ENCODE measurements around the gene ABO. TPM values are rescaled to one million over a fixed set of nuclear protein-coding genes. Genes with fewer than 3 reads are reported as not detected.

Gene ABO
- total RNA-seq, 1 experiment from 2014 or later, result 0.15 TPM

GRCh38 chr9:133307301-133307700 is 32.3 kb upstream of the ABO start (continued):
- TF ChIP-seq ATF6 (CRISPR knock-in tag; IDR thresholded peaks at IDR 0.05) (no peak), ARID4B (CRISPR knock-in tag; IDR thresholded peaks at IDR 0.05; ENCODE audit: borderline replicate concordance) (no peak), PRDM15 (CRISPR knock-in tag; IDR thresholded peaks at IDR 0.05) (no peak)

- peaks cover 14% of the 10 kb centered on the region for H3K9me3 Mint-ChIP-seq
- peaks cover 8% of the 10 kb centered on the region for H3K36me3 Mint-ChIP-seq
- DNase-seq (ENCODE audit: low spot score) (no peak), ATAC-seq (no peak)
- no peaks in the 10 kb centered on the region for H3K4me1 Mint-ChIP-seq
- ChIA-PET CTCF (interaction anchor here (1.2 to 1.5 kb wide), 3 partner anchors 14 to 120 kb away, joined by 6 to 15 read pairs (median 7); no protein-coding TSS in a partner anchor), POLR2A (no interaction called here)
- no peak overlapping the region for H3K4me3 Mint-ChIP-seq
- H3K27ac Mint-ChIP-seq, result no peak overlapping the region
- H3K27me3 Mint-ChIP-seq (ENCODE audit: low read depth), result peaks cover 15% of the 10 kb centered on the region
- TF ChIP-seq ZNF232 (CRISPR knock-in tag; IDR thresholded peaks at IDR 0.05), result no peak
- no peak for TF ChIP-seq AR (CRISPR knock-in tag; IDR thresholded peaks at IDR 0.05)
Measured at GRCh38 chr9:133306242-133307204, 31.5 kb upstream of the ABO start.

GRCh38 chr9:133305731-133306130 is 30.7 kb upstream of the ABO start:
- DNase-seq (ENCODE audit: low spot score) (no peak), ATAC-seq (no peak)
- Mint-ChIP-seq H3K4me1 (no peaks in the 10 kb centered on the region), H3K9me3 (peaks cover 14% of the 10 kb centered on the region), H3K27me3 (ENCODE audit: low read depth) (peaks cover 15% of the 10 kb centered on the region), H3K36me3 (peaks cover 8% of the 10 kb centered on the region), H3K4me3 (no peak overlapping the region), H3K27ac (no peak overlapping the region)
- ChIA-PET CTCF (interaction anchor here (1.3 kb wide), 1 partner anchor 119 kb away, joined by 15 read pairs; no protein-coding TSS in a partner anchor), POLR2A (no interaction called here)
- no peak for TF ChIP-seq ZNF416 (CRISPR knock-in tag; IDR thresholded peaks at IDR 0.05)
- no peak for TF ChIP-seq ZNF317 (CRISPR knock-in tag; IDR thresholded peaks at IDR 0.05; ENCODE audit: borderline replicate concordance, low read depth)
- no peak for TF ChIP-seq NR1H2 (CRISPR knock-in tag; IDR thresholded peaks at IDR 0.05)
- TF ChIP-seq MAX (CRISPR knock-in tag; IDR thresholded peaks at IDR 0.05), result no peak
- no peak for TF ChIP-seq HMGA2 (CRISPR knock-in tag; IDR thresholded peaks at IDR 0.05)
- no peak for TF ChIP-seq FOXP4 (CRISPR knock-in tag; IDR thresholded peaks at IDR 0.05)

Data from WTC11 (cell line).